Endodermal cell (in vitro differentiated cells): ENCODE results near the gene LACC1. TPM values are rescaled to one million over a fixed set of nuclear protein-coding genes. Genes with fewer than 3 reads are reported as not detected.

Experiments used
- DNase-seq: peaks from one replicate; pipeline ENCODE4 v3.0.0-alpha.2; 2017
- H3K27ac ChIP-seq: 2 replicates; pipeline ENCODE4 v1.5.1; 2013; ENCODE audit warnings: mild to moderate bottlenecking, low read depth, low read length, moderate library complexity
- H3K27me3 ChIP-seq: 2 replicates; pipeline ENCODE4 v1.6.1; 2013; ENCODE audit warnings: mild to moderate bottlenecking, low read length, moderate library complexity; ENCODE audit not compliant: insufficient read depth, control insufficient read depth, poor library complexity, severe bottlenecking
- H3K36me3 ChIP-seq: 2 replicates; pipeline ENCODE4 v1.7.0; 2013; ENCODE audit warnings: mild to moderate bottlenecking, low read length, moderate library complexity; ENCODE audit not compliant: control insufficient read depth, insufficient read depth
- H3K4me1 ChIP-seq: one replicate; pipeline ENCODE4 v1.7.0; 2013; ENCODE audit warnings: low read length; ENCODE audit not compliant: control insufficient read depth, insufficient read depth
- H3K4me3 ChIP-seq: 2 replicates; pipeline ENCODE4 v1.5.1; 2013; ENCODE audit warnings: mild to moderate bottlenecking, low read length, moderate library complexity
- H3K9ac ChIP-seq: 2 replicates; pipeline ENCODE4 v1.6.1; 2013; ENCODE audit warnings: mild to moderate bottlenecking, low read length, moderate library complexity; ENCODE audit not compliant: poor library complexity, severe bottlenecking; ENCODE audit errors: extremely low read depth
- H3K9me3 ChIP-seq: 2 replicates; pipeline ENCODE4 v1.6.1; 2013; ENCODE audit warnings: mild to moderate bottlenecking, low read length, moderate library complexity; ENCODE audit not compliant: control insufficient read depth
- H3K27ac Mint-ChIP-seq: 2 replicates; pipeline ENCODE4 v1.8.0; 2020; ENCODE audit warnings: mixed read lengths
- H3K27me3 Mint-ChIP-seq: 2 replicates; pipeline ENCODE4 v1.8.0; 2021; ENCODE audit warnings: mild to moderate bottlenecking, mixed read lengths; ENCODE audit not compliant: insufficient read depth
- H3K36me3 Mint-ChIP-seq: 2 replicates; pipeline ENCODE4 v1.8.0; 2020; ENCODE audit warnings: low read depth, mixed read lengths
- H3K4me1 Mint-ChIP-seq: 2 replicates; pipeline ENCODE4 v1.8.0; 2020; ENCODE audit warnings: mixed read lengths
- H3K4me3 Mint-ChIP-seq: 2 replicates; pipeline ENCODE4 v1.8.0; 2020; ENCODE audit warnings: mild to moderate bottlenecking, moderate library complexity, mixed read lengths
- H3K9me3 Mint-ChIP-seq: 2 replicates; pipeline ENCODE4 v1.8.0; 2020; ENCODE audit warnings: mild to moderate bottlenecking, mixed read lengths
- CTCF ChIP-seq: fragments of 200-600 bp; sonication (generic); conservative IDR thresholded peaks from 2 replicates; pipeline ENCODE4 v1.5.0; 2021; ENCODE audit warnings: antibody characterized with exemption, mild to moderate bottlenecking
- WGBS, 2 experiments: methylation state at CpG; one replicate each; pipeline versions ENCODE4 v1.1.5 to v1.1.7; 2013; ENCODE audit warnings: missing lambda C conversion rate in 2 of 2, mixed read lengths in 1 of 2; ENCODE audit not compliant: insufficient coverage in 1 of 2, insufficient read length in 1 of 2; 5-methylcytosine and 5-hydroxymethylcytosine counted together
- total RNA-seq, 2 donors: library from RNA; stranded (reverse); fragmentation: NEBNext Ultra II Directional in 1 of 2; extraction: Animal tissue kit (Norgen Biotek cat#: 25700) in 1 of 2; gene quantifications; 2 replicates in 1 of 2; 3 replicates in 1 of 2; pipeline ENCODE4 v1.2.1, GENCODE V29; 2021

LACC1 gene
- total RNA-seq, 2 donors from 2014 or later, result 1.3 to 2.0 TPM

GRCh38 chr13:43910856-43911255 lies 31.2 kb downstream of the LACC1 start:
- Mint-ChIP-seq H3K9me3 (no peaks in the 10 kb centered on the region), H3K4me1 (no peaks in the 10 kb centered on the region)
- no peaks in the 10 kb centered on the region for H3K36me3 ChIP-seq

GRCh38 chr13:43911278-43911677 lies 31.6 kb downstream of the LACC1 start:
- Mint-ChIP-seq H3K4me3 (no peak overlapping the region), H3K27ac (no peak overlapping the region), H3K4me1 (no peaks in the 10 kb centered on the region), H3K9me3 (no peaks in the 10 kb centered on the region), H3K36me3 (no peaks in the 10 kb centered on the region), H3K27me3 (no peaks in the 10 kb centered on the region)
- Histone ChIP-seq H3K27ac (no peak overlapping the region), H3K27me3 (no peaks in the 10 kb centered on the region), H3K4me1 (no peaks in the 10 kb centered on the region), H3K9ac (no peak overlapping the region), H3K9me3 (no peaks in the 10 kb centered on the region), H3K4me3 (no peak overlapping the region), H3K36me3 (no peaks in the 10 kb centered on the region)
- no peak for TF ChIP-seq CTCF
- WGBS, 2 experiments, result 57 to 84% methylated on average over 1 to 2 of the region's 2 CpGs
- DNase-seq, result no peak

More at GRCh38 chr13:43910856-43911255, 31.2 kb downstream of the LACC1 start:
- H3K9ac ChIP-seq, result no peak overlapping the region
- Mint-ChIP-seq H3K36me3 (no peaks in the 10 kb centered on the region), H3K27ac (no peak overlapping the region), H3K27me3 (no peaks in the 10 kb centered on the region), H3K4me3 (no peak overlapping the region)
- TF ChIP-seq CTCF, result no peak
- no peaks in the 10 kb centered on the region for H3K4me1 ChIP-seq
- H3K9me3 ChIP-seq, result no peaks in the 10 kb centered on the region
- H3K27me3 ChIP-seq, result no peaks in the 10 kb centered on the region
- DNase-seq, result no peak
- H3K27ac ChIP-seq, result no peak overlapping the region
- no peak overlapping the region for H3K4me3 ChIP-seq

GRCh38 chr13:43911871-43912270 lies 32.2 kb downstream of the LACC1 start:
- Histone ChIP-seq H3K9ac (no peak overlapping the region), H3K4me1 (no peaks in the 10 kb centered on the region), H3K27ac (no peak overlapping the region), H3K9me3 (no peaks in the 10 kb centered on the region), H3K36me3 (no peaks in the 10 kb centered on the region), H3K4me3 (no peak overlapping the region), H3K27me3 (no peaks in the 10 kb centered on the region)
- no peak for DNase-seq
- Mint-ChIP-seq H3K9me3 (no peaks in the 10 kb centered on the region), H3K27me3 (no peaks in the 10 kb centered on the region), H3K27ac (no peak overlapping the region), H3K4me3 (no peak overlapping the region), H3K4me1 (no peaks in the 10 kb centered on the region), H3K36me3 (no peaks in the 10 kb centered on the region)
- no peak for TF ChIP-seq CTCF
- 92% methylated on average over 3 of the region's 3 CpGs; no CpG with 5 or more reads in 1 of the 2 experiments for WGBS, 2 experiments
